Karpas-422 (cell line): ENCODE measurements around the gene PTCH2. TPM values are rescaled to one million over a fixed set of nuclear protein-coding genes. Genes with fewer than 3 reads are reported as not detected.
A peak's percentile ranks its signal among the peaks of the same experiment; 100 is the strongest.

Source experiments
- small RNA-seq: library from RNA; depleted of rRNA; stranded (forward); fragments of <200 nt; gene quantifications from one replicate; pipeline ENCODE3, GENCODE V24; 2014
- total RNA-seq: library from RNA; depleted of rRNA; stranded (reverse); fragments of >200 nt; shearing (Covaris generic); gene quantifications from 2 replicates; pipeline ENCODE4 v1.2.3, GENCODE V29; 2014; ENCODE audit warnings: low replicate concordance; rRNA removed

PTCH2 gene
- total RNA-seq, 1 experiment from 2014 or later, result 0.04 TPM

Small RNA genes within 50 kb of the gene (small RNA-seq; reads per million reads assigned to genes)
- gene AL136380.1 (not detected), gene SNORD38A (257 reads per million, percentile 99 among the genes with 10 or more reads in this experiment), gene SNORD38B (not detected), gene SNORD46 (887 reads per million, percentile 100 among the genes with 10 or more reads in this experiment), gene SNORD55 (not detected)

Other genes with a start within 250 kb of the PTCH2 start
- gene TMEM53, start 168.8 kb downstream of the PTCH2 start, total RNA-seq, result 10.7 and 13.9 TPM in 2 replicates
- gene ARMH1, start 168.5 kb downstream of the PTCH2 start, total RNA-seq, result 5.4 and 7.7 TPM in 2 replicates
- not detected in 2 replicates for gene RNU5D-1, start 112.1 kb downstream of the PTCH2 start, total RNA-seq
- gene KIF2C, start 103.4 kb downstream of the PTCH2 start, total RNA-seq, result 26.7 and 33.9 TPM in 2 replicates
- 3,372 and 3,624 TPM in 2 replicates for gene RPS8, start 67.7 kb downstream of the PTCH2 start, total RNA-seq
- gene BEST4, start 55.1 kb downstream of the PTCH2 start, total RNA-seq, result 1.0 and 1.3 TPM in 2 replicates
- 11.8 and 18.2 TPM in 2 replicates for gene PLK3, start 42.9 kb downstream of the PTCH2 start, total RNA-seq
- not detected in 2 replicates for gene DYNLT4, start 35.9 kb downstream of the PTCH2 start, total RNA-seq
- 0.69 and 0.75 TPM in 2 replicates for gene BTBD19, start 34.7 kb downstream of the PTCH2 start, total RNA-seq
- 22.4 and 25.0 TPM in 2 replicates for gene EIF2B3, start 143.3 kb upstream of the PTCH2 start, total RNA-seq
- gene HECTD3, start 168.1 kb upstream of the PTCH2 start, total RNA-seq, result 6.9 and 8.8 TPM in 2 replicates
- 99.1 and 127 TPM in 2 replicates for gene UROD, start 169.0 kb upstream of the PTCH2 start, total RNA-seq